HG02642 (cell line): ENCODE data around the gene KLK4.

Source experiments
- ATAC-seq: cut with Tn5 transposase; IDR thresholded peaks from one replicate; pipeline ENCODE4 v1.9.1; 2021; ENCODE audit warnings: mild to moderate bottlenecking; ENCODE audit not compliant: unreplicated experiment, poor library complexity

KLK4 gene, protein sequence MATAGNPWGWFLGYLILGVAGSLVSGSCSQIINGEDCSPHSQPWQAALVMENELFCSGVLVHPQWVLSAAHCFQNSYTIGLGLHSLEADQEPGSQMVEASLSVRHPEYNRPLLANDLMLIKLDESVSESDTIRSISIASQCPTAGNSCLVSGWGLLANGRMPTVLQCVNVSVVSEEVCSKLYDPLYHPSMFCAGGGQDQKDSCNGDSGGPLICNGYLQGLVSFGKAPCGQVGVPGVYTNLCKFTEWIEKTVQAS

DNA sequence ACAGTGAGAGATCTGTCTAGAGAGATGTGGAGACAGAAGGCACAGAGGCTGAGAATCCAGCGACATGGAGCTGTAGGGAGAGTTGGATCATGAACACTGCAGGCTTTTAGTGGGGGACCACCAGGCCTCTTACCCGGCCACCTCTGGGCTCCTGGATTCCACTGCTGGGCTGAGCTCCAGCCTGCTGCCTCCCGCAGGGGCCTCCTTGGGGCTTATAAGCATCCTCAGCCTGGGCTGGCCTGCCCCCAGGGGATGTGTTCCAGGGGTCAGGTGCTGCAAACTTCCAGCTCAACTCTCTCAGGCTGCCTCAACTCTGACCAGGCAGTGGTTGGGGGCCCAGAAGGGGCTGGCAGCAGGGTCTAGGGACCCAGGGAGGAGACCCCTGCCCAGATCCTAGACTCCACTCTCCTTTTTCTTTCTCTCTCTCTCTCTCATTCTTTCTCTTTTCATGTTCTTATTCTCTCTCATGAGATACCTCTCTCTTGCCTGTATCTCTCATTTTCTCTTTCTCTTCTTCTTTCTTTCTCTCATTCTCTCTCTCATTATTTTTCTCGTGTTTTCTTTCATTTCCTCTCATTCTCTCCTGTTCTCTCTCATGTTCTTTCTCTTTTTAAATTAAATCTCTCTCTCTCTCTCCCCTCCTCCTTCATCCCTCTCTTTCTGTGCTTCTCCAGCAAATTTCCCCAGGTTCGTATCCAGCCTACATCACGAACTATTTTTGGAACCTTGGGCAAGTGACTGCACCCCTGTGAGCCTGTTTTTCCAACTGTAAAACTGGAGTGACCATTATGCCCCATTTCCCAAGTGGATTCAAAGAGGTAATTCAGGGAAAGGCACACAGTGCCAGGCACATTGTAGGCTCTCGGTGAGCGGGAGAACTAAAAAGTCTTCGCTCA, at the start of gene KLK4:
KLK4 (minus strand) TSS at position 190 of the 896 bp plus-strand sequence. CDS start 657 bp downstream, outside the sequence.
- ATAC-seq: no peak

DNA sequence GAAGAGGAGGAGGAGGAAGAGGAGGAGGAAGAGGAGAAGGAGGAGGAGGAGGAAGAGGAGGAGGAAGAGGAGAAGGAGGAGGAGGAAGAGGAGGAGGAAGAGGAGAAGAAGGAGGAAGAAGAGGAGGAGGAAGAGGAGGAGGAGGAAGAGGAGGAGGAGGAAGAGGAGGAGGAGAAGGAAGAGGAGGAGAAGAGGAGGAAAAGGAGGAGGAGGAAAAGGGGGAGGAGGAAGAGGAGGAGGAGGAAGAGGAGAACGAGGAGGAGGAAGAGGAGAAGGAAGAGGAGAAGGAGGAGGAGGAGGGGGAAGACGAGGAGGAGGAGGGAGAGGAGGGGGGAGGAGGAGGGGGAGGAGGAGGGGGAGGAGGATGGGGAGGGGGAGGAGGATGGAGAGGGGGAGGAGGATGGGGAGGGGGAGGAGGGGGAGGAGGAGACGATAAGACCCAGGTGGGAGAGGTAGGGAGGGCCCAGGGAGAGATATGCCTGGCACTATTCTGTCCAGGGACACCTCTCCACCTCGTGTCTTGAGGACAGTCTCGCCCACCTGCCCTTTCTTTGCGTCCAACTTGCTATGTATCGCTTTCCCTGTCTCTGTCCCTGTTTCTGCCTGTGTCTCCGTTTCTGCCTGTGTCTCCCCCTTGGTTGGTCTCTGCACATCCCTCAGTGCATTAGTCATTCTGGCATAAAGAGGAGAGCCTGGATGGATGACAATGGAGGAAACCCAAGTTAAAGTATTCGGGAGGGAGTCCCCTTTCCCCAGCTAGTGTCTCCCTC, 48.7 kb upstream of the KLK4 start:
- ATAC-seq: no peak

DNA sequence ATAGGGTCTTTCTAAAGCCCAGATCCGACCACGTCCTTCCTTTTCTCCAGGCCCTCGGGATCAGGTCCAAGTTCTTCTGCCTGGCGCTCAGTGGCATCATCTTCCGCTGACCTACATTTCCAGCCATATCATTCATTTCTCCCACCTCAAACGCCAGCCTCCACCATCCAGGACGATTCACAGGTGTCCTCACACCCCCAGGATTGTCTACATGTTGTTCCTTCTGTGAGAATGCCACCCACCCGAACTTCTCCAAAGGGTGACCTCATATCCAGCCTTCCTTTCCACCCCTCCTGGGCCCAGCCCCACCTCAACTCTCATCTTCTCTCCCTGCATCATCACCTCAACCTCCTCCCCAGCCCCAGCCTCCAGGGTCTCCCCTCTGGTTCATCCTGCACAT, 46.4 kb upstream of the KLK4 start:
- no peak for ATAC-seq

DNA sequence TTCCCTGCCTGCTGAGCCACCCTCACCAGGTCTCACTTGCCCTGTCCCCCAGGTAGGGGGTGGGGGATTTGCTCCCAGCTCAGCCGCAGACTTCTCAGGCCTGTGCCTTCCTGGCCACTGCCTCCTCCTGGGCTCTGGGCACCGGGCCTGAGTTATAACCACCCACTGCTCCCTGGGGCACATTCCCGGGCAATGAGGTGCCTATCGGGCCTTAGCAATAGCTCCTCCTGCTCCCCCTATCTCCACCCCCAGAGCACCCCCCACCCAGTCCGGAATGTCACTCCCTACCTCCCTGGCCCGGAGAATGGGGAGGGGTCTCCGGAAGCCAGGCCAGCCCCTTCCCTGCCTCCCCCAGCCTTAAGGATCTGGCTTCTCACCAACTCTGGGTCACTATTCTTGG, 41.7 kb upstream of the KLK4 start, which contains the start of gene KLK5:
KLK5 (minus strand) TSS at position 129 of the 400 bp plus-strand sequence. CDS start 381 bp downstream, outside the sequence.
- ATAC-seq: no peak

DNA sequence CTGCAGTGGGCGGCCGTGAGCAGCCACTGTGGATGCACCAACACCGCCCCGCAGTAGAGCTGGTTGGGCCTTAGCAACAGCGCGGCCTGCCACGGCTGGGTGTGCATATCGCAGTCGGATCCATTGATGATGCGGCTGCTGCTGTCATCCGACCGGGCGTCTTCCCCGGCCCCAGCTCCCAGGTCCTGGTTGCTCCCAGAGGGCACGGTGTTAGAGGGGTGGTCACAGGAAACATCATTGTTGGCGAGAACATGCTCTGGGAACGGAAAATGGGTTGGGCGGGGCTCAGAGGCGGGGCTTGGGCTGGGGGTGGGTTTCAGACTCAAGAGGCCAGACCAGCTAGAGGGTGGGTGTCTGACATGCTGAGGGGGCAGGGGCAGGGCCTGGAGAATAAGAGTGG, 38.7 kb upstream of the KLK4 start:
- no peak for ATAC-seq

DNA sequence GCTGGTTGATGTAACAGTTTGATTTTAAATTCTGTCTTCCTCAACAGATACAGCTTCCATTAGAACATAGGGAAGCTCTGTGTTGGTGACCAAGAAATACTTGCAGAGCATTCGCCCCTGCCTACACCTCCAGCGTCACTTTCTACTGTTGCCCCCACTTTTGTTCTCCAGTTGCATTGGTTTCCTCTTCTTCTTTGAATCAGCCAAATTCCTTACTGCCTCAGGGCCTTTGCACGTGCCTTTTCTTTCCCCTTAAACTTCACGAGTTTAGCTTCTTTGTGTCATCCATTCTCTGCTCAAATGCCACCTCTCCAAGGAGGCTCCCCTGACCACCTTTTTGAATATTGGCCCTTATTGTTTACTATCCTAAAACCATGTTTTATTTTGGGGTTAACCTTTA, 35.9 kb upstream of the KLK4 start:
- ATAC-seq: no peak

DNA sequence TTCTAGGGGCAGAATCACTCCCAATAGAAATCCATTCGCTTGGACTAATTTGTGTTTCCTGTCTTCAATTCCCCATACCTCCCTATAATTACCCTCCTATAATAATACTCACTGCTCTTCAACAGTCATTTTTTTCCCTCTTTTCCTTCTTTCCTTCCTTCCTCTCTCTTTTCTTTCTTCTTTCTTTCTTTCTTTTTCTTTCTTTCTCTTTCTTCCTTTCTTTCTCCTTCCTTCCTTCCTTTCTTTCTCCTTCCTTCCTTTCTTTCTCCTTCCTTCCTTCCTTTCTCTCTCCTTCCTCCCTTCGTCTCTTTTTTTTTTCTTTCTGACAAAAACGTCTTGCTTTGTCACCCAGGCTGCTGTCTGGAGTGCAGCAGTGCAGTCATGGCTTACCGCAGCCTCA, 33.6 kb upstream of the KLK4 start:
- ATAC-seq: no peak

DNA sequence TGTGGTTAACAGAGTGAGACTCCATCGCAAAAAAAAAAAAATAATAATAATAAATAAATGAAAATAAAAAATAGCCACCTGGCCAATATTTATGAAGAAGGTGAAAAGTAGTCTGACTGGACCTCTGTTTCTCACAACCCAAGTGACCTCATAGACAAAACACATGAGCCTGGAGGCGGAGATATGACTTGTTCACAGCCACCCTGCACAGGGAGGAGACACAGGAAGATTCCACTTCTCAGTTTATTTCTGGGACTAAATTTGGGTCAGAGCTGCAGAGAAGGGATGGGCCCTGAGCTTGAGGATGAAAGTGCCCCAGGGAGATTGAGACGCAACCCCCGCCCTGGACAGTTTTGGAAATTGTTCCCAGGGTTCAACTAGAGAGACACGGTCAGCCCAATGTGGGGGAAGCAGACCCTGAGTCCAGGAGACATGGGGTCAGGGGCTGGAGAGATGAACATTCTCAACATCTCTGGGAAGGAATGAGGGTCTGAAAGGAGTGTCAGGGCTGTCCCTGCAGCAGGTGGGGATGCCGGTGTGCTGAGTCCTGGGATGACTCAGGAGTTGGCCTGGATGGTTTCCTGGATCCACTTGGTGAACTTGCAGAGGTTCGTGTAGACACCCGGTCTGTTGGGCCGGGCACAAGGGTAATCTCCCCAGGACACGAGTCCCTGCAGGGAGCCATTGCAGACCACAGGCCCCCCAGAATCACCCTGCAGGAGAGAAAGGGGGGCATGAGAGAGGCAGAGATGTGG, 32.1 kb upstream of the KLK4 start:
- no peak for ATAC-seq

DNA sequence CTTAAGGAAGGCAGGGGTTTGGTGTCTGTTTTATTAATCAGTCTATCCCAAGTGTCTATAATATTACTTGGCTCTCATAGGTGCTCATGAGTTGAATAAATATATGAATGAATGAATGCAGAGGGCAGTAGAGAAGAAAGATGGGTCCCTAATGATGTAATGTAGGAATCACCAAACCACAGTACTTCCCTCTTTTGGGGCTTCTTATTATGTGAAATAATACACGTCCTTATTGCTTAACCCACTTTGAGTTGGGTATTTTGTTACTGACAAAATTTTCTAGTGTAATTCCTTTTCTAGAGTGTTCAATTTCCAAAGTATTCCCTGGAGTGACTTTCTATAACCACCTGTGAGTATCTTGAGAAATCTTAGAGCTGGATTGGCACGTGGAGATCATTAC, 28.4 kb upstream of the KLK4 start:
- no peak for ATAC-seq

DNA sequence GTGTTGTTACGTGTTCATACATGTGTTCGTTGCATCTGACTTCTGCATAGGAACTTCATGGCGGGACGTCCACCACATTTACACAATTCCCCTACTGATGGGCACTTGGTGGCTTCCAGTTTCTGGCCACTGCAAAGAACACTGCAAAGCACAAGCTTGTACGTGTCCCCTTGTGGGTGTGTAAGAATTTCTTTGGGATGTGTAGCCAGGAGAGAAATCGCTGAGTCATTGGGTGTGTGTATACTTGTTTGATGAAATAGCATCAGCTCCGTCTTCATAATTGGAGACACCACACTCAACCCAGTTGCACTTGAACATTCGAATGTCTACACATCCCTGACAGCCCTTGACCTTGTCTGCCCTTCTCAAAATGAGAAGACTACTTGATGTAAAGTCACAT, 22.4 kb upstream of the KLK4 start:
- no peak for ATAC-seq

DNA sequence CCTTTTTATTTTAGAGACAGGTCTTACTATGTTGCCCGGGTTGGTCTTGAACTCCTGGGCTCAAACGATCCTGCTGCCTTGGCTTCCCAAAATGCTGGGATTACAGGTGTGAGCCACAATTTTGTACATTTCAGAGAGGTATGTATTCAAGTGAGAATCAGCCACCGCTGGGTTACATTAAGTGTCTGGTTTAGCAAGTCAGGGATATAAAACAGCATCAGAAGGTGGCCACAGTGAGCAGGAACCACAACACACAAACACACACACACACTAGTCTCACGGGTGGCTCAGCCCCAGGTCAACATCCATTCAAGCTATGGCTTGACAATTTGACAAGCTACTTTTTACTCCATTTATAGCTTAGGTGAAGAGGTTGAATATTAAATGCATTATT, 21.5 kb upstream of the KLK4 start:
- no peak for ATAC-seq

DNA sequence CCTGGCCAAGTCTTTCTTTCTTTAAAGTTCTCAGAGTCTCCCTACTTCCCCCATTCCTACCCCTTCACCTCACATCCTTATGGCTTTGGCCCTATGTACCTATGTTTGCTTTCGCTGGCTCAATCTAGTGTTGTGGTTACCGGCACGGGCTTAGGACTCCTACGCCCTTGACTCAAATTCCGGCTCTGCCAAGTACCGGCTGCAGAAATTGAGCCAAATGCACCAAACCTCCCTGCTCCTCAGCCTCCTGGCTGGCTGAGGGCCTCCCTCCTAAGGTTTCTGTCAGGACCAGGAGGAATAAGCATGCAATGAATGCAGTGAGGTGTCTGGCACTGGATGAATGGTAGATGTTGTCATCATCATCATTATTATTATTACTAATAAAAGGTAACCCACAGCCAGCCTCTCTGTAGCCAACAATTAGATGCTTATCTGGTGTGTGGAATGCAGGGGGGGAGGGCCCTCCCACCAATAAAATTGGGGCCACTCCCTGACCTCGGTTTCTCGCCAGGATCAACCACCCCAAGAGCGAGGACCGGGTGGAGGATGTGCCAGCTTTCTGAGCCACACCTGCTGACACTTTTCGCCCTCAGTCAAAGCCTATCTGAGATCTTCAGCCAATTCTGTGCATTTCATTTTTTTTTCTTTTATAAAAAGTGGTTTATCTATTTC, 21.0 kb upstream of the KLK4 start:
- ATAC-seq: no peak

DNA sequence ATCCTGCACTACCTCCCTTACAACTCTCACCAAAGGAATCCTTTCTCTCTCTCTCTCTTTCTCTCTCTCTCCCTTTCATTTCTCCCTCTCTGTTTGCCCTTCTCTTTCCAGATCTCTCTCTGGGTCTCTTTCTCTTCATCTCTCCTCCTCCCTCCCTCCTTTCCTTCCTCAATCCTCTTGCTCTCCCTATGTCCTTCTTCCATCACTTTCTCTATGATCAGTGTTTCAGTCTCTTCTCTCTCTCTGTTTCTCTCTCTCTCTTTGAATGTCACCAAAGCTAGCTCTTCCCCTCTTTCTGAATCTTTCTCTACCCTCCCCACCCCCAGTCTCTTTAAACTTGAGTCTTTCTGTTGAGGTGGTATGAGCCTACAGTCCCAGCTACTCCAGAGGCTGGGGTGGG, 19.8 kb upstream of the KLK4 start:
- no peak for ATAC-seq

DNA sequence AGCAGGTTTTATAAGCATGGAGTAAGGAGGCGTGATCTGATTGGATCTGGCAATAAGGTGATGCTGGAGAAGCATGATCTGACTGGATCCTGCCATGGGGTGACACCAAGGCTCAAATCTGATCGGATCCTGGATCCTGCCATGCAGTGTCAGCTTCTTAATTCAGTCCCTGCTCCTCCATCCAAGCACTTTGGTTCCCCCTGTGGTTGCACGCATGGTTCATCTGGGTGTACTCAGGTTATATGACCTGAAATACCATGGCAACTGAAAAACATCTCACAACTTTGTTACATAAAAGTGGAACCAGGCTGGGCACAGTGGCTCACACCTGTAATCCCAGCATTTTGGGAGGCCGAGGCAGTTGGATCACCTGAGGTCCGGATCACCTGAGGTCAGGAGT, 17.6 kb upstream of the KLK4 start:
- no peak for ATAC-seq

DNA sequence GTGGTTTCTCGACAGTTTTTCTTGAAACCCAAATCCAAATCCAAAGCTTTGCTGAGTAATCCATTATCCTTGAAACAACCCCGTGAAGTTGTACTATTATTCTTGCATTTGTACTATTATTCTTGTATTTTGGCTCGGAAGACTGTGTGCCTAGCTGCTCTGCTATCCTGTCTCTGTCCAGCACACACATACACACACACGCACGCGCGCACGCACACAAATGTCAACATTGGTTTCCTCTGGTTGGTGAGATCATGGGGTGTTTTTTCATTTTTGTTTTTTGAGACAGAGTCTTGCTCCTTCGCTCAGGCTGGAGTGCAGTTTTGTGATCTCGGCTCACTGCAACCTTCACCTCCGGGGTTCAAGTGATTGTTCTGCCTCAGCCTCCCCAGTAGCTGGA, 14.9 kb upstream of the KLK4 start:
- ATAC-seq: no peak

DNA sequence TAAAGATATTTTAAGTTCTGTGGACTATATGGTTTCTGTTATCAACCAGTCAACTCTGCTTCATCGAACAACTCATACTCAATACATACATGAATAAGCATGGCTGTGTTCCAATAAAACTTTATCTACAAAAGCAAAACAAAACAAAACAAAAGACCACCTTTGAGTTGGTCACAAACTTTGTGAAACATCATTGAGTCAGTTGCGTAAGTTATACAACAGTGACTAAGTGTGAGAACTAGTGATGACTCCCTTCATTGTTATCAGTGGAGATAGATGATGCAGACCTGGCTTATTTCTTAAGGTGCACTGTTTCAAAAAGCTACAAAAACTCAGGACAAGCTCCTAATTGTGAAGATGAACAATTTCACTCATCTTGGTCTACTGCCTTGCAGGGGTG, 14.5 kb upstream of the KLK4 start:
- ATAC-seq: no peak

DNA sequence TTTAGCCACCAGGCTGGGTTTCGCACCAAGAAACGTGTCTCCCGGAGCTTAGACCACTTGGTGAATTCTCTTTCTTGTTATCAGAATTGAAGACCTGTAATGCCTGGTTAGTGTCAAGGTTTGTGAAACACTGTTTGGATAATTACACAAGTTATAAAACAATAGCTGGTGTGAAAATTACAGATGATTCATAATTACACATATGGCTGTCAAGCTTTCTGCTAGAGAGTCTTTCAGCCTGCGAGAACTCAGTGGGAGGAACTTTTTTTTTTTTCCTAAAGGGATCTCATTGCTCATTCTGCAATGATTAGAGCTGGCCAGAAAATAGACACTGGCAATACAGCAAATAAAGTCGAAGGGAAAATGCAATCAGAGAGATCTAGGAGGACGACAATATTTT, 13.4 kb upstream of the KLK4 start:
- no peak for ATAC-seq

DNA sequence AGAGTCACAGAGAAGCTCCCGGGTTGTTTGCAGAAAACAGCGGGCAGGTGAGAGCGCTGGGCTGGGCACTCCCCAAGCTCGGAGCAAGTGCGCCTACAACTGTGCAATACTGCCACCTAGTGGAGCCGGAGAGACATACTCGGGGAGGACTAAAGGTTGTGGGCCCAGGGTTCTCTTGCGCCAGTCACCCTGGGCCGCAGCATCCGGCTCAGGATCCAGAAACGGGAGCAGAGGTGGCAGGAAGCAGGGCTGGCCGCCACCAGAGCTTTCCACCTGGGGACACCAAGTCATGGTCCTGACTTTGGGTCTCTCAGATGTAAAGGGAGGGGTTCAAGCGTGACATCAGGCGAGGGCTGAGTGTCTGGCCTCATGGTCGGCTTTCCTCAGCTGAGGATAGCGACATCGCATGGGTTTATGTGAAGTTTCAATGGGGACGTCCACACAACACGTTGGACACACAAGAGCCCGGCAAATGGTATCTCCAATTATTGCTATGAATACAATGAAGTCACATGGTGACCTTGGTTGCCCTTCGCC, 11.2 kb upstream of the KLK4 start:
- peak; percentile 72 for ATAC-seq
